GM23248 (cell line): ENCODE results near the gene ZFP36L1. TPM values are rescaled to one million over a fixed set of nuclear protein-coding genes. Genes with fewer than 3 reads are reported as not detected.

ENCODE experiments used
- DNase-seq: peaks from one replicate; pipeline ENCODE4 v3.0.0-alpha.2; 2015
- H2AFZ ChIP-seq: fragments of 200-600 bp; sonication (generic); 2 replicates; pipeline ENCODE4 v1.6.1; 2016; ENCODE audit warnings: antibody characterized with exemption
- H3F3A ChIP-seq: fragments of 200-600 bp; sonication (generic); 2 replicates; pipeline ENCODE4 v1.6.1; 2016; ENCODE audit warnings: mild to moderate bottlenecking, antibody characterized with exemption, mixed run types; ENCODE audit not compliant: insufficient read depth
- H3K27ac ChIP-seq: fragments of 200-600 bp; sonication (generic); 2 replicates; pipeline ENCODE4 v1.5.1; 2016; ENCODE audit warnings: mild to moderate bottlenecking
- H3K27me3 ChIP-seq: fragments of 200-600 bp; sonication (generic); replicated peaks from 2 replicates; pipeline ENCODE4 v1.6.1; 2016; ENCODE audit warnings: mild to moderate bottlenecking; ENCODE audit not compliant: insufficient read depth
- H3K36me3 ChIP-seq: fragments of 200-600 bp; sonication (generic); 2 replicates; pipeline ENCODE4 v1.6.1; 2016; ENCODE audit warnings: low read depth, mild to moderate bottlenecking
- H3K4me1 ChIP-seq: fragments of 200-600 bp; sonication (generic); 2 replicates; pipeline ENCODE4 v1.6.1; 2016; ENCODE audit warnings: mild to moderate bottlenecking; ENCODE audit not compliant: insufficient read depth
- H3K4me2 ChIP-seq: fragments of 200-600 bp; sonication (generic); one replicate; pipeline ENCODE4 v1.6.1; 2016; ENCODE audit warnings: mild to moderate bottlenecking; ENCODE audit not compliant: unreplicated experiment
- H3K4me3 ChIP-seq: fragments of 200-600 bp; sonication (generic); 2 replicates; pipeline ENCODE4 v1.5.1; 2016; ENCODE audit warnings: mild to moderate bottlenecking
- H3K79me2 ChIP-seq: fragments of 200-600 bp; sonication (generic); 2 replicates; pipeline ENCODE4 v1.6.1; 2016; ENCODE audit warnings: mild to moderate bottlenecking; ENCODE audit not compliant: insufficient read depth
- H3K9ac ChIP-seq: fragments of 200-600 bp; sonication (generic); 2 replicates; pipeline ENCODE4 v1.6.1; 2016; ENCODE audit warnings: mild to moderate bottlenecking
- H3K9me2 ChIP-seq: fragments of 200-600 bp; sonication (generic); 2 replicates; pipeline ENCODE4 v1.6.1; 2016; ENCODE audit warnings: mixed run types, mild to moderate bottlenecking, moderate library complexity; ENCODE audit not compliant: insufficient read depth
- H3K9me3 ChIP-seq: fragments of 200-600 bp; sonication (generic); one replicate; pipeline ENCODE4 v1.6.1; 2017; ENCODE audit warnings: low read depth
- H4K20me1 ChIP-seq: fragments of 200-600 bp; sonication (generic); 2 replicates; pipeline ENCODE4 v1.6.0; 2016; ENCODE audit not compliant: insufficient read depth
- EZH2 ChIP-seq: fragments of 200-600 bp; sonication (generic); IDR thresholded peaks from 2 replicates; pipeline ENCODE4 v1.6.1; 2018; ENCODE audit warnings: antibody characterized with exemption, mild to moderate bottlenecking; ENCODE audit not compliant: insufficient read depth, poor library complexity, severe bottlenecking
- EZH2phosphoT487 ChIP-seq: fragments of 200-600 bp; sonication (generic); IDR thresholded peaks from 2 replicates; pipeline ENCODE4 v1.6.1; 2018; ENCODE audit warnings: antibody characterized with exemption, moderate library complexity, mild to moderate bottlenecking, low read depth; ENCODE audit not compliant: insufficient read depth
- WGBS, 2 experiments: methylation state at CpG; one replicate each; pipeline ENCODE4 v1.1.6; 2015 to 2017; ENCODE audit warnings: low lambda C conversion rate in 2 of 2, low coverage in 1 of 2; ENCODE audit errors: missing lambda C conversion rate in 2 of 2; 5-methylcytosine and 5-hydroxymethylcytosine counted together
- in situ Hi-C: fragments of 300-500 bp; cut with MboI; formaldehyde crosslinking; loops from 2 replicates; pipeline ENCODE4 v1.15.0; 2020
- polyA plus RNA-seq: library from polyadenylated mRNA; unstranded; fragments of >200 nt; fragmentation: Nextera tagmentation; extraction: Ambion mirVana; gene quantifications from 2 replicates; pipeline ENCODE4 v1.2.1, GENCODE V29; 2016
- total RNA-seq: library from RNA; depleted of rRNA; stranded (reverse); fragments of >200 nt; shearing (Covaris generic); gene quantifications from 2 replicates; pipeline ENCODE4 v1.2.3, GENCODE V29; 2014

The ZFP36L1 gene
- total and polyA plus RNA-seq, 2 experiments from 2014 or later, result 92.9 to 599 TPM

DNA sequence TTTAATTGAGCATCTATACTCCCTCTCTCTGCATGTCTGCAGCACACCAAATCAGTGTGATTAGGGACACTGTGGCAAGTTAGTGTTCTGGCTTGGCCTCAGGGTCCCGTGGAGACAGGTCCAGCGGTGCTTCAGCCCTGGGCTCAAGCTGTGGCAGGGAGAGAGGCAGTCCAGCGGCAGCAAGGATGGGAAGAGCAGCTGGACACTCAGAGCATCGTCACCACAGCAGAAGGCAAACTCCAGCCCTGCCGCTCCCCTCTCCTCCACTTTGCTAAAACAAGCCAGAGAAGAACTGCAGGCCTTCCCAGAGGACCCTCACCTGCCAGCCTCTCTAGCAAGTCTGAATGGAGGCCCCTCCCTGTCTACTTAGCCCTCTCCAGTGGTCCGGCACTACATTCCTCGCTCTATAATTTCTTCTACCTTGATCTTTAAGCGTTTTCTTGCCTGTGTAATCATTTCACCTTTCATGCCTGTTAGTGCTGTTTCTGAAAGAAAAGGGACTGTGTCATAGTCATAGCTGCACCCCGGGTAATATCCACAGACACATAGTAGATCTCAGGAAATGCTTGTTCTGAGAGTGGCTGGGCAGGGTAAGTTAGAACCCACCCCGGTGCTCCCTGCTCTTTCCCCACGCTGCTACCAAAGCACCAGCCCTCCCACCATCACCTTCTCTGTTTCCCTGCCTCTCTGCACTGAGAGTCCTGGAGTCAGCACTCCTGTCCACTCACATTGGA, 22.1 kb downstream of the ZFP36L1 start:
- Histone ChIP-seq H3F3A (peaks cover 12% of the 10 kb centered on the region), H3K36me3 (no peaks in the 10 kb centered on the region), H3K27ac (no peak overlapping the region), H3K4me1 (peaks cover 9% of the 10 kb centered on the region), H3K27me3 (no peaks in the 10 kb centered on the region), H4K20me1 (no peaks in the 10 kb centered on the region), H3K9me2 (no peaks in the 10 kb centered on the region), H3K4me3 (no peak overlapping the region), H2AFZ (no peak overlapping the region), H3K9ac (no peak overlapping the region), H3K9me3 (no peaks in the 10 kb centered on the region), H3K4me2 (no peak overlapping the region), H3K79me2 (no peaks in the 10 kb centered on the region)
- 83 to 89% methylated on average over 11 of the region's 11 CpGs for WGBS, 2 experiments
- no peak for DNase-seq
- in situ Hi-C loops, result no loop called here
- no peak for TF ChIP-seq EZH2
- no peak for TF ChIP-seq EZH2phosphoT487

GRCh38 chr14:68770051-68770450, 22.8 kb downstream of the ZFP36L1 start:
- in situ Hi-C loops, result no loop called here

GRCh38 chr14:68768316-68768715, 24.6 kb downstream of the ZFP36L1 start:
- H4K20me1 ChIP-seq, result no peaks in the 10 kb centered on the region
- TF ChIP-seq EZH2phosphoT487 (no peak), EZH2 (no peak)
- no peaks in the 10 kb centered on the region for H3K9me2 ChIP-seq

More at GRCh38 chr14:68770051-68770450, 22.8 kb downstream of the ZFP36L1 start:
- no peaks in the 10 kb centered on the region for H3K27me3 ChIP-seq
- no peaks in the 10 kb centered on the region for H3K36me3 ChIP-seq
- DNase-seq, result no peak
- no peak for TF ChIP-seq EZH2
- TF ChIP-seq EZH2phosphoT487, result no peak
- H3K9ac ChIP-seq, result no peak overlapping the region
- peaks cover 10% of the 10 kb centered on the region for H3F3A ChIP-seq
- H3K9me2 ChIP-seq, result no peaks in the 10 kb centered on the region
- no peaks in the 10 kb centered on the region for H3K79me2 ChIP-seq
- no peak overlapping the region for H3K4me3 ChIP-seq
- H3K4me2 ChIP-seq, result no peak overlapping the region
- no peak overlapping the region for H3K27ac ChIP-seq
- peaks cover 8% of the 10 kb centered on the region for H3K4me1 ChIP-seq
- no peaks in the 10 kb centered on the region for H3K9me3 ChIP-seq
- WGBS, 2 experiments, result 97 to 99% methylated on average over 9 of the region's 9 CpGs
- no peak overlapping the region for H2AFZ ChIP-seq
- H4K20me1 ChIP-seq, result no peaks in the 10 kb centered on the region

GRCh38 chr14:68767248-68767645, 25.6 kb downstream of the ZFP36L1 start:
- Histone ChIP-seq H3K79me2 (no peaks in the 10 kb centered on the region), H3K4me1 (peaks cover 18% of the 10 kb centered on the region), H3K9me2 (no peaks in the 10 kb centered on the region), H3K27me3 (no peaks in the 10 kb centered on the region), H4K20me1 (no peaks in the 10 kb centered on the region), H2AFZ (no peak overlapping the region), H3K4me2 (no peak overlapping the region), H3F3A (peaks cover 18% of the 10 kb centered on the region), H3K27ac (no peak overlapping the region), H3K9me3 (no peaks in the 10 kb centered on the region), H3K36me3 (no peaks in the 10 kb centered on the region), H3K9ac (no peak overlapping the region), H3K4me3 (no peak overlapping the region)
- TF ChIP-seq EZH2 (no peak), EZH2phosphoT487 (no peak)
- 92 to 93% methylated on average over 5 of the region's 5 CpGs for WGBS, 2 experiments
- in situ Hi-C loops, result no loop called here
- DNase-seq, result no peak

More at GRCh38 chr14:68768316-68768715, 24.6 kb downstream of the ZFP36L1 start:
- H3K27ac ChIP-seq, result no peak overlapping the region
- 95% methylated on average over 7 of the region's 7 CpGs for WGBS, 2 experiments
- no peaks in the 10 kb centered on the region for H3K9me3 ChIP-seq
- H3K4me3 ChIP-seq, result no peak overlapping the region
- no peak for DNase-seq
- in situ Hi-C loops, result no loop called here
- no peaks in the 10 kb centered on the region for H3K79me2 ChIP-seq
- H3K4me2 ChIP-seq, result no peak overlapping the region
- peaks cover 9% of the 10 kb centered on the region for H3K4me1 ChIP-seq
- H3K9ac ChIP-seq, result no peak overlapping the region
- H3K27me3 ChIP-seq, result no peaks in the 10 kb centered on the region
- no peak overlapping the region for H2AFZ ChIP-seq
- H3F3A ChIP-seq, result peaks cover 9% of the 10 kb centered on the region
- no peaks in the 10 kb centered on the region for H3K36me3 ChIP-seq
